HepG2 (cell line): ENCODE results near the gene ESAM. TPM values are rescaled to one million over a fixed set of nuclear protein-coding genes. Genes with fewer than 3 reads are reported as not detected.

Experiments
- CBX1 ChIP-seq: IDR thresholded peaks from one replicate; pipeline ENCODE4 v1.6.1; 2016; ENCODE audit warnings: antibody characterized with exemption, low read depth
- E2F2 ChIP-seq: sonication (generic); formaldehyde crosslinking; IDR thresholded peaks from 2 replicates; pipeline ENCODE4 v1.4.0; 2020; ENCODE audit warnings: missing genetic modification reagents, borderline replicate concordance
- EHMT2 ChIP-seq: fragments of 200-600 bp; sonication (generic); IDR thresholded peaks from 2 replicates; pipeline ENCODE4 v1.7.0; 2017; ENCODE audit warnings: antibody characterized with exemption, low read depth, low read length, borderline replicate concordance
- FOXA1 ChIP-seq, 2 experiments: fragments of 450-650 bp in 1 of 2; sonication (generic) in 1 of 2; formaldehyde crosslinking in 1 of 2; IDR thresholded peaks; 2 replicates each; pipeline versions ENCODE4 v1.4.0 to v1.6.1; 2016 to 2020; ENCODE audit warnings: missing genetic modification reagents in 1 of 2
- FOXP1 ChIP-seq, 2 experiments: fragments of 450-650 bp in 1 of 2; IDR thresholded peaks; 2 replicates each; pipeline ENCODE4 v1.6.1; 2017 to 2018; ENCODE audit warnings: antibody characterized with exemption in 1 of 2
- HNF4A ChIP-seq: sonication (generic); formaldehyde crosslinking; IDR thresholded peaks from 2 replicates; pipeline ENCODE4 v1.4.0; 2020; ENCODE audit warnings: missing genetic modification reagents
- KLF6 ChIP-seq: IDR thresholded peaks from 2 replicates; pipeline ENCODE4 v1.8.0; 2016; ENCODE audit warnings: missing biosample characterization, missing genetic modification reagents
- MED8 ChIP-seq: sonication (generic); formaldehyde crosslinking; IDR thresholded peaks from 2 replicates; pipeline ENCODE4 v1.8.1; 2023; ENCODE audit warnings: mild to moderate bottlenecking, missing genetic modification reagents; ENCODE audit not compliant: insufficient replicate concordance
- MLLT10 ChIP-seq: sonication (generic); formaldehyde crosslinking; IDR thresholded peaks from 2 replicates; pipeline ENCODE4 v1.4.0; 2020; ENCODE audit warnings: missing genetic modification reagents
- MNT ChIP-seq: fragments of 450-650 bp; IDR thresholded peaks from 2 replicates; pipeline ENCODE4 v1.6.1; 2016
- NR2F6 ChIP-seq, 2 experiments: IDR thresholded peaks; 2 replicates each; pipeline ENCODE4 v1.6.1; 2016; ENCODE audit warnings: antibody characterized with exemption in 1 of 2, mild to moderate bottlenecking in 1 of 2
- PHF8 ChIP-seq: sonication (generic); formaldehyde crosslinking; IDR thresholded peaks from 2 replicates; pipeline ENCODE4 v1.5.0; 2020; ENCODE audit warnings: missing genetic modification reagents
- RXRB ChIP-seq: IDR thresholded peaks from 2 replicates; pipeline ENCODE4 v1.6.1; 2016; ENCODE audit warnings: borderline replicate concordance, missing genetic modification reagents, missing compliant biosample characterization
- SIN3A ChIP-seq: IDR thresholded peaks from 2 replicates; pipeline ENCODE4 v1.6.1; 2011; ENCODE audit warnings: low read depth, mild to moderate bottlenecking, control low read depth, low read length, borderline replicate concordance
- SOX5 ChIP-seq: IDR thresholded peaks from 2 replicates; pipeline ENCODE4 v1.6.1; 2016; ENCODE audit warnings: borderline replicate concordance
- SP5 ChIP-seq: IDR thresholded peaks from 2 replicates; pipeline ENCODE4 v1.6.1; 2016; ENCODE audit warnings: low read depth, borderline replicate concordance
- TEAD3 ChIP-seq: optimal IDR thresholded peaks from 2 replicates; pipeline ENCODE3; 2016; ENCODE audit warnings: borderline replicate concordance
- THAP11 ChIP-seq: IDR thresholded peaks from 2 replicates; pipeline ENCODE4 v1.6.1; 2016; ENCODE audit warnings: missing biosample characterization, missing genetic modification reagents
- ZNF251 ChIP-seq: sonication (generic); formaldehyde crosslinking; IDR thresholded peaks from 2 replicates; pipeline ENCODE4 v1.9.0; 2021; ENCODE audit warnings: mild to moderate bottlenecking, missing genetic modification reagents
- ZNF282 ChIP-seq: fragments of 450-650 bp; IDR thresholded peaks from 2 replicates; pipeline ENCODE4 v1.6.1; 2018; ENCODE audit not compliant: partially characterized antibody
- ZNF512 ChIP-seq: sonication (generic); formaldehyde crosslinking; IDR thresholded peaks from 2 replicates; pipeline ENCODE4 v1.4.0; 2020; ENCODE audit warnings: mild to moderate bottlenecking, missing genetic modification reagents
- ZNF577 ChIP-seq: sonication (generic); formaldehyde crosslinking; IDR thresholded peaks from 2 replicates; pipeline ENCODE4 v1.4.0; 2020; ENCODE audit warnings: mild to moderate bottlenecking, low read depth, missing genetic modification reagents, borderline replicate concordance
- ZNF598 ChIP-seq: sonication (generic); formaldehyde crosslinking; IDR thresholded peaks from 2 replicates; pipeline ENCODE4 v1.5.1; 2020; ENCODE audit warnings: mild to moderate bottlenecking, missing genetic modification reagents, borderline replicate concordance
- ZNF674 ChIP-seq: sonication (generic); formaldehyde crosslinking; IDR thresholded peaks from 2 replicates; pipeline ENCODE4 v1.5.0; 2020; ENCODE audit warnings: low read depth, mild to moderate bottlenecking, missing genetic modification reagents
- ZNF737 ChIP-seq: sonication (generic); formaldehyde crosslinking; IDR thresholded peaks from 2 replicates; pipeline ENCODE4 v1.5.0; 2020; ENCODE audit warnings: missing genetic modification reagents, mild to moderate bottlenecking, borderline replicate concordance
- ZNF777 ChIP-seq: sonication (generic); formaldehyde crosslinking; IDR thresholded peaks from 2 replicates; pipeline ENCODE4 v1.4.0; 2020; ENCODE audit warnings: missing genetic modification reagents
- ZNF781 ChIP-seq: sonication (generic); formaldehyde crosslinking; IDR thresholded peaks from 2 replicates; pipeline ENCODE4 v1.5.1; 2020; ENCODE audit warnings: borderline replicate concordance, mild to moderate bottlenecking, missing genetic modification reagents; ENCODE audit errors: not compliant biosample characterization
- ZSCAN29 ChIP-seq: sonication (generic); formaldehyde crosslinking; conservative IDR thresholded peaks from 2 replicates; pipeline ENCODE4 v1.4.0; 2020; ENCODE audit warnings: mild to moderate bottlenecking, missing genetic modification reagents
- polyA plus RNA-seq, 8 experiments: library from polyadenylated mRNA; depleted of rRNA in 3 of 8; stranded (reverse) in 7 of 8; unstranded in 1 of 8; fragments of >200 nt; fragmentation: Illumina TruSeq in 4 of 8; extraction: Trizol in 4 of 8; gene quantifications; 2 replicates each; pipeline versions ENCODE4 v1.2.1 to v1.2.3, GENCODE V29; 2011 to 2016; ENCODE audit warnings: low read depth in 4 of 8, missing spikeins in 1 of 8, mixed read lengths in 1 of 8; ENCODE audit not compliant: insufficient read depth in 1 of 8
- total RNA-seq, 5 experiments: library from RNA; depleted of rRNA; stranded (reverse); fragments of >200 nt; fragmentation: Illumina TruSeq; extraction: Trizol; gene quantifications; 2 replicates each; pipeline ENCODE4 v1.2.3, GENCODE V29; 2016; ENCODE audit warnings: low read depth in 1 of 5

The ESAM gene
- total and polyA plus RNA-seq, 2 of the 13 experiments (the other 11 are each of a cell fraction or from before 2014, with no cell fraction given) = 1.2 to 6.8 TPM

GRCh38 chr11:124746621-124747243 is 15.4 kb downstream of the ESAM start (continued):
- TF ChIP-seq MNT (no peak), ZNF577 (CRISPR knock-in tag) (no peak), E2F2 (CRISPR knock-in tag) (no peak), ZNF282 (no peak), SOX5 (peak; percentile 74), ZNF781 (CRISPR knock-in tag) (no peak), MLLT10 (CRISPR knock-in tag) (no peak), ZNF251 (CRISPR knock-in tag) (no peak), SIN3A (0 out of 2 replicates have a peak, but pooled peaks have one; percentile 28), THAP11 (peak; percentile 41; the same call in 1 of the 2 replicates), NR2F6 (IDR thresholded peaks at IDR 0.05) (no peak), NR2F6 (CRISPR knock-in tag; IDR thresholded peaks at IDR 0.05) (peak; percentile 30; the same call in 1 of the 2 replicates), ZSCAN29 (CRISPR knock-in tag) (peak; percentile 76; the same call in 1 of the 2 replicates), FOXA1 (IDR thresholded peaks at IDR 0.05) (no peak), FOXA1 (CRISPR knock-in tag; IDR thresholded peaks at IDR 0.05) (0 out of 2 replicates have a peak, but pooled peaks have one; percentile 6), FOXP1 (IDR thresholded peaks at IDR 0.05) (no peak), FOXP1 (CRISPR knock-in tag; IDR thresholded peaks at IDR 0.05) (peak; percentile 33; the same call in 1 of the 2 replicates), CBX1 (no peak), ZNF737 (CRISPR knock-in tag) (no peak), ZNF598 (CRISPR knock-in tag) (peak; percentile 76; the same call in 1 of the 2 replicates), SP5 (CRISPR knock-in tag) (peak; percentile 52), ZNF674 (CRISPR knock-in tag) (no peak), RXRB (no peak), ZNF777 (CRISPR knock-in tag) (peak; percentile 55; the same call in 1 of the 2 replicates), KLF6 (0 out of 2 replicates have a peak, but pooled peaks have one; percentile 29), ZNF512 (CRISPR knock-in tag) (no peak), MED8 (CRISPR knock-in tag) (no peak), HNF4A (CRISPR knock-in tag) (peak; percentile 52), EHMT2 (no peak), PHF8 (CRISPR knock-in tag) (peak; percentile 54), TEAD3 (peak; percentile 77)
